ENCODE results near the gene KLHDC4. TPM values are rescaled to one million over a fixed set of nuclear protein-coding genes. Genes with fewer than 3 reads are reported as not detected.
"Not testable (repeated sequence)": the region's sequence is repeated elsewhere in the genome, so short reads cannot be mapped to it uniquely, and the experiment has no call there.

The KLHDC4 gene
- total and polyA plus RNA-seq, 11 donors, result 6.8 to 20.5 (median 14.3) TPM

DNA sequence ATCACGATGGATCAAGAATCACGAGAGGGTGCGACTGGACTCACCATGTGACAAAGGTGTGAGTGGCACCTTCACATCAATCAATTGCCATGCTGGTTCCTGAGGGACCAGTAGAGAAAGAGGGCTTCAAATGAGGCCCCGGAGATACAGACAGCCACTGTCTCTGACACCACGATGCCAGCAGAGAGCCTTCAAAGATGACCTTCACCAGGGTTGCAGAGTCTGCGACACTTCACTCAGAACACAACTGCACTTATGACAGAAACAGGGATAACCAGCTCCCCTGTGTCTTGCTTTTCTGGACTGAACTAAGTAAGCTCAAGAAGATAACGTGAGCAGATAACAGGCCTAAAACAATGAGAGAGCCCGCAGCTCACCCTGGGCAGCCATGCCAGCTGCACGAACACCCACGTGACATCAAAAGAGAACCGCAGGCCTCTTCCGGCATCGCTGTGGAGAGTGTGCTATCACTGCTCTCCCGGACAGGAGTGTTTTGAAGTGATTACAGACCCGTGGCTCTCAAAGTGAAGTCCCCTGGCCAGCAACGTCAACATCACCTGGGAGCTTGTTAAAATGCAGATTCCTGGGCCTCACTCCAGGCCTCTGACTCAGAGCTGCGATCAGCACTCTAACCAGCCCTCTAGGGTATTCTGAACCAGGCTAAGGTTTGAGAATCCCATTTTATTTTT is 36.4 kb downstream of the KLHDC4 start:
- 56 to 64% (median 60%) methylated on average over 17 of the region's 17 CpGs for WGBS, 4 donors
- H3K27me3 ChIP-seq, result no peaks in the 10 kb centered on the region
- no peak overlapping the region for H3K4me3 ChIP-seq
- peak in 2 of 5 donors; percentile 25 to 34 for DNase-seq
- no peaks in the 10 kb centered on the region for H3K4me1 ChIP-seq
- peak; percentile 58 to 90 (median 84) for ATAC-seq
- peaks cover 0 to 48% (median 35%) of the 10 kb centered on the region in 9 donors for H3K36me3 ChIP-seq
- TF ChIP-seq POLR2A (IDR thresholded peaks at IDR 0.05), result no peak
- TF ChIP-seq, protein P1, sequence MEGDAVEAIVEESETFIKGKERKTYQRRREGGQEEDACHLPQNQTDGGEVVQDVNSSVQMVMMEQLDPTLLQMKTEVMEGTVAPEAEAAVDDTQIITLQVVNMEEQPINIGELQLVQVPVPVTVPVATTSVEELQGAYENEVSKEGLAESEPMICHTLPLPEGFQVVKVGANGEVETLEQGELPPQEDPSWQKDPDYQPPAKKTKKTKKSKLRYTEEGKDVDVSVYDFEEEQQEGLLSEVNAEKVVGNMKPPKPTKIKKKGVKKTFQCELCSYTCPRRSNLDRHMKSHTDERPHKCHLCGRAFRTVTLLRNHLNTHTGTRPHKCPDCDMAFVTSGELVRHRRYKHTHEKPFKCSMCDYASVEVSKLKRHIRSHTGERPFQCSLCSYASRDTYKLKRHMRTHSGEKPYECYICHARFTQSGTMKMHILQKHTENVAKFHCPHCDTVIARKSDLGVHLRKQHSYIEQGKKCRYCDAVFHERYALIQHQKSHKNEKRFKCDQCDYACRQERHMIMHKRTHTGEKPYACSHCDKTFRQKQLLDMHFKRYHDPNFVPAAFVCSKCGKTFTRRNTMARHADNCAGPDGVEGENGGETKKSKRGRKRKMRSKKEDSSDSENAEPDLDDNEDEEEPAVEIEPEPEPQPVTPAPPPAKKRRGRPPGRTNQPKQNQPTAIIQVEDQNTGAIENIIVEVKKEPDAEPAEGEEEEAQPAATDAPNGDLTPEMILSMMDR (IDR thresholded peaks at IDR 0.05), result no peak
- H3K9me3 ChIP-seq, result no peaks in the 10 kb centered on the region
- intact Hi-C loops (cut with DNase I), result no loop called here
- H3K27ac ChIP-seq, result peak overlapping the region in 3 of 12 donors; percentile 32 to 55 (median 46)

DNA sequence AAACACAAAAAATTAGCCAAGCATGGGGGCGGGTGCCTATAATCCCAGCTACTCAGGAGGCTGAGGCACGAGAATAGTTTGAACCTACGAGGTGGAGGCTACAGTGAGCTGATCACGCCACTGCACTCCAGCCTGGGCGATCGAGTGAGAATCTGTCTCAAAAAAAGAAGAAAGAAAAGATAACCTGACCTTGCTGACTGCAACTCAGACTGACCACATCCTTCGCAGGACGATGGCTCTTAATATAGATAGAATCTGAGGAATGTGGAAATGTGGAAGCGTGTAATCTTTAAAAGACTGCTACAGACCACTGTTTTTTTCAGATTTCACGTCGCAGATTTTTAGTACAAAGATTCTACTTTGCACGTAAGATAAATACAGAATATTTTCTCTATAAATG is 37.8 kb downstream of the KLHDC4 start:
- no peak overlapping the region for H3K4me3 ChIP-seq
- ATAC-seq (no peak), DNase-seq (no peak)
- peaks cover 0 to 8% (median 0%) of the 10 kb centered on the region in 12 donors for H3K4me1 ChIP-seq
- H3K27ac ChIP-seq, result no peak overlapping the region
- peaks cover 0 to 48% (median 35%) of the 10 kb centered on the region in 9 donors for H3K36me3 ChIP-seq
- H3K9me3 ChIP-seq, result no peaks in the 10 kb centered on the region
- TF ChIP-seq, protein P1 (IDR thresholded peaks at IDR 0.05), result no peak
- TF ChIP-seq POLR2A (IDR thresholded peaks at IDR 0.05), result no peak
- WGBS, 4 donors, result 86 to 91% (median 88%) methylated on average over 12 of the region's 12 CpGs
- no peaks in the 10 kb centered on the region for H3K27me3 ChIP-seq
- intact Hi-C loops (cut with DNase I), result no loop called here

DNA sequence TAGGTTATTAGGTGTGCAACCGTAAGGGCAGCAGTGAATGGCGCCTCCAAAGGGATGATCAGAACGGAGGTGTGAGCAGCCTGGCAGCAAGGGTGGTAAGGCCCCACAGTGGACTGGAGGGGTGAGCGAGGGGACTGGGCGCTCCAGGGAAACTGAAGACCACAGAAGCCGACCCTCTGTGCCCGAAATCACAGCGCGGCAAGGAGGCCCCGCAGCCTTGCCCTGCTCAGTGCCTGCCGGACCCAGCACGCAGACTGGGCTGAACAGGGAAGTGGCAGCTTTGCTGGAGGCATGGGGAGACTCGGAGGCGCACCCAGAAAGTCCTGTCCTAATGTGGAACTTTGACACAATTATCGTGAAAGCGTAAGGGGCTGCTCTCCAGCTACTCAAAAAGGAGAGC is 38.4 kb downstream of the KLHDC4 start:
- no peak for ATAC-seq
- intact Hi-C loops (cut with DNase I), result no loop called here
- H3K36me3 ChIP-seq, result peaks cover 0 to 53% (median 35%) of the 10 kb centered on the region in 9 donors

DNA sequence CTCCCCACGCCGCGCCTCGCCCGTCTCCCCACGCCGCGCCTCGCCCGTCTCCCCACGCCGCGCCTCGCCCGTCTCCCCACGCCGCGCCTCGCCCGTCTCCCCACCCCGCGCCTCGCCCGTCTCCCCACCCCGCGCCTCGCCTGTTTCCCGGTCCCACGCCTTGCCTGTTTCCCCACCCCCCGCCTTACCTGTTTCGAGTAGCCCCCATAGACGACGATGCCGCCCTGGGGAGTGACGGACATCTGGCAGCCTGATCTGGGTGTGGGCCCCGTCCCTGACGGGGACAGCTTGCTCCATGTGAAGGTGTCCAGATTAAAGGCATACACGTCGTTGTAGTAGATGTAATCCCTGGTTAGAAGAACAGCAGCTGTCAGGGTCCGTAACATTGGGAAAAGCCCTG is 39.2 kb downstream of the KLHDC4 start:
- Histone ChIP-seq H3K36me3 (peaks cover 0 to 54% (median 30%) of the 10 kb centered on the region in 9 donors), H3K4me1 (peaks cover 0 to 12% (median 0%) of the 10 kb centered on the region in 12 donors)
- DNase-seq; ATAC-seq; H3K4me3 ChIP-seq; H3K27me3 ChIP-seq; intact Hi-C loops (cut with DNase I); H3K27ac ChIP-seq; H3K9me3 ChIP-seq: not testable (repeated sequence)
- 95 to 98% (median 96%) methylated on average over 19 to 32 of the region's 40 CpGs for WGBS, 4 donors

More for the DNA sequence above, 38.4 kb downstream of the KLHDC4 start:
- Histone ChIP-seq H3K9me3 (no peaks in the 10 kb centered on the region), H3K27ac (no peak overlapping the region), H3K27me3 (no peaks in the 10 kb centered on the region), H3K4me1 (peaks cover 0 to 12% (median 0%) of the 10 kb centered on the region in 12 donors), H3K4me3 (no peak overlapping the region)
- WGBS, 4 donors, result 94 to 98% (median 96%) methylated on average over 16 of the region's 16 CpGs
- no peak for DNase-seq
- TF ChIP-seq, protein P1 (IDR thresholded peaks at IDR 0.05), result no peak
- TF ChIP-seq POLR2A (IDR thresholded peaks at IDR 0.05), result no peak
